ENCODE measurements around the gene CTNNA3.

DNA sequence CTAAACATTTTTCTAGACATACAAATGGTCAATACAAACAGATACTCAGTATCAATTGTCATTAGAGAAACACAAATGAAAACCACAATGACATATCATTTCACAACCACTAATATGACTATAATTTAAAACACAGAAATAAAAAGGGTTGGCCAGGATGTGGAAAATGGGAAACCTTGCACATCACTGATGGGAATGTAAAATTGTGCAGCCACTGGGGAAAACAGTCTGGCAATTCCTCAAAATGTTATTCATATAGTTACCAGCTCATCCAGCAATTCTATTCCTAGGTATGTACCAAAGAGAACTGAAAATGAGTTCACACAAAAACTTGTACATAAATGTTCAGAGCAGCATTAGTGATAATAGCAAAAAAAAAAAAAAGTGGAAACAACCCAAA, 876.3 kb downstream of the CTNNA3 start:
- no peak for TF ChIP-seq POLR2A (IDR thresholded peaks at IDR 0.05)
- TF ChIP-seq, protein P1, sequence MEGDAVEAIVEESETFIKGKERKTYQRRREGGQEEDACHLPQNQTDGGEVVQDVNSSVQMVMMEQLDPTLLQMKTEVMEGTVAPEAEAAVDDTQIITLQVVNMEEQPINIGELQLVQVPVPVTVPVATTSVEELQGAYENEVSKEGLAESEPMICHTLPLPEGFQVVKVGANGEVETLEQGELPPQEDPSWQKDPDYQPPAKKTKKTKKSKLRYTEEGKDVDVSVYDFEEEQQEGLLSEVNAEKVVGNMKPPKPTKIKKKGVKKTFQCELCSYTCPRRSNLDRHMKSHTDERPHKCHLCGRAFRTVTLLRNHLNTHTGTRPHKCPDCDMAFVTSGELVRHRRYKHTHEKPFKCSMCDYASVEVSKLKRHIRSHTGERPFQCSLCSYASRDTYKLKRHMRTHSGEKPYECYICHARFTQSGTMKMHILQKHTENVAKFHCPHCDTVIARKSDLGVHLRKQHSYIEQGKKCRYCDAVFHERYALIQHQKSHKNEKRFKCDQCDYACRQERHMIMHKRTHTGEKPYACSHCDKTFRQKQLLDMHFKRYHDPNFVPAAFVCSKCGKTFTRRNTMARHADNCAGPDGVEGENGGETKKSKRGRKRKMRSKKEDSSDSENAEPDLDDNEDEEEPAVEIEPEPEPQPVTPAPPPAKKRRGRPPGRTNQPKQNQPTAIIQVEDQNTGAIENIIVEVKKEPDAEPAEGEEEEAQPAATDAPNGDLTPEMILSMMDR (IDR thresholded peaks at IDR 0.05) = no peak
